Panc1 (cell line): Measurements from ENCODE around the gene C22orf39. TPM values are rescaled to one million over a fixed set of nuclear protein-coding genes. Genes with fewer than 3 reads are reported as not detected.

Experiments used
- ATAC-seq: fragments of 200-7000 bp; cut with Tn5 transposase; 2 replicates; pipeline ENCODE4 v1.9.1; 2020; ENCODE audit warnings: mild to moderate bottlenecking, moderate library complexity
- BruUV-seq: library from RNA; stranded (reverse); fragments of 400-500 nt; replicated peaks from 2 replicates; lab custom pipeline; 2021; lab: Mats Ljungman, UMichigan
- CTCF ChIA-PET: fragments of 300-600 bp; sonication (Branson Sonifier 250); formaldehyde crosslinking; loops from one replicate; lab custom pipeline; 2022; ENCODE audit warnings: antibody characterized with exemption; lab: Charles Lee
- POLR2A ChIA-PET: fragments of 300-600 bp; sonication (Branson Sonifier 250); formaldehyde crosslinking; loops from one replicate; lab custom pipeline; 2022; ENCODE audit warnings: antibody characterized with exemption; lab: Charles Lee
- DNase-seq: peaks from one replicate; pipeline ENCODE4 v3.0.0-alpha.2; 2010; ENCODE audit warnings: low read depth, low spot score
- H3K27ac ChIP-seq: 2 replicates; pipeline ENCODE4 v1.5.1; 2011; ENCODE audit warnings: mild to moderate bottlenecking, low read length, inconsistent platforms
- H3K27me3 ChIP-seq: fragments of 200-500 bp; sonication (Bioruptor generic); 2 replicates; pipeline ENCODE4 v1.6.0; 2014; ENCODE audit warnings: low read length, inconsistent platforms; ENCODE audit not compliant: control insufficient read depth, insufficient read depth
- H3K36me3 ChIP-seq: fragments of 200-500 bp; sonication (Bioruptor generic); 2 replicates; pipeline ENCODE4 v1.5.1; 2014; ENCODE audit warnings: inconsistent platforms, mild to moderate bottlenecking, low read length, moderate library complexity; ENCODE audit not compliant: control insufficient read depth, insufficient read depth
- H3K4me1 ChIP-seq: 2 replicates; pipeline ENCODE4 v1.5.1; 2011; ENCODE audit warnings: inconsistent platforms, mild to moderate bottlenecking, low read length, moderate library complexity; ENCODE audit not compliant: control insufficient read depth, insufficient read depth
- H3K4me3 ChIP-seq, 2 experiments: 2 replicates each; pipeline ENCODE4 v1.5.1; 2011 to 2012; ENCODE audit warnings: low read depth in 2 of 2, low read length in 2 of 2, mild to moderate bottlenecking in 2 of 2, inconsistent platforms in 1 of 2, moderate library complexity in 1 of 2
- H3K9me3 ChIP-seq: fragments of 200-500 bp; sonication (Bioruptor generic); 2 replicates; pipeline ENCODE4 v1.5.1; 2014; ENCODE audit warnings: low read depth, mild to moderate bottlenecking, inconsistent platforms, low read length, moderate library complexity; ENCODE audit not compliant: control insufficient read depth, insufficient read depth
- POLR2AphosphoS5 ChIP-seq: IDR thresholded peaks from 2 replicates; pipeline ENCODE4 v1.6.1; 2012; ENCODE audit warnings: mild to moderate bottlenecking, low read depth, low read length, moderate library complexity
- SIN3A ChIP-seq: IDR thresholded peaks from 2 replicates; pipeline ENCODE4 v1.6.1; 2012; ENCODE audit warnings: low read depth, mild to moderate bottlenecking, low read length, moderate library complexity, borderline replicate concordance; ENCODE audit not compliant: insufficient read depth
- TCF7L2 ChIP-seq: IDR thresholded peaks from 2 replicates; pipeline ENCODE4 v1.6.1; 2011; ENCODE audit warnings: mild to moderate bottlenecking, low read depth, low read length, inconsistent platforms
- in situ Hi-C: cut with HindIII; loops from 2 replicates; pipeline ENCODE4 v1.10.0; 2016; ENCODE audit warnings: low sequenced_read_pairs, low pct_unique_long_range_greater_than_20kb
- intact Hi-C: fragments of 100-400 bp; cut with micrococcal nuclease; formaldehyde crosslinking; loops from one replicate; pipeline ENCODE4 v1.10.0; 2022; ENCODE audit not compliant: unreplicated experiment
- total RNA-seq: library from RNA; stranded (reverse); gene quantifications from one replicate; pipeline ENCODE4 v1.2.1, GENCODE V29; 2021; ENCODE audit not compliant: unreplicated experiment
- TF ChIP-seq, protein P1 (sequence below), 2 experiments: IDR thresholded peaks; 2 replicates each; pipeline ENCODE4 v1.6.1; 2011 to 2012; ENCODE audit warnings: low read depth in 2 of 2, control low read depth in 1 of 2, low read length in 1 of 2, mild to moderate bottlenecking in 1 of 2, moderate library complexity in 1 of 2; ENCODE audit not compliant: insufficient read depth in 1 of 2
- TF ChIP-seq, protein P2 (sequence below): fragments of 450-650 bp; IDR thresholded peaks from 2 replicates; pipeline ENCODE4 v1.5.1; 2017; ENCODE audit warnings: mild to moderate bottlenecking

C22orf39 gene
- total RNA-seq, 1 experiment from 2014 or later = 20.5 TPM

- ATAC-seq (no peak), DNase-seq (no peak)
- intact Hi-C loops = no loop called here
- BruUV-seq = no TSS peak
- no peak overlapping the region for H3K4me3 ChIP-seq
- CTCF ChIA-PET = no interaction called here
- no peaks in the 10 kb centered on the region for H3K27me3 ChIP-seq
- no peaks in the 10 kb centered on the region for H3K4me1 ChIP-seq
- H3K9me3 ChIP-seq = no peaks in the 10 kb centered on the region
- POLR2A ChIA-PET = no interaction called here
- TF ChIP-seq TCF7L2 (no peak), SIN3A (no peak), POLR2AphosphoS5 (no peak)
- TF ChIP-seq, protein P1, sequence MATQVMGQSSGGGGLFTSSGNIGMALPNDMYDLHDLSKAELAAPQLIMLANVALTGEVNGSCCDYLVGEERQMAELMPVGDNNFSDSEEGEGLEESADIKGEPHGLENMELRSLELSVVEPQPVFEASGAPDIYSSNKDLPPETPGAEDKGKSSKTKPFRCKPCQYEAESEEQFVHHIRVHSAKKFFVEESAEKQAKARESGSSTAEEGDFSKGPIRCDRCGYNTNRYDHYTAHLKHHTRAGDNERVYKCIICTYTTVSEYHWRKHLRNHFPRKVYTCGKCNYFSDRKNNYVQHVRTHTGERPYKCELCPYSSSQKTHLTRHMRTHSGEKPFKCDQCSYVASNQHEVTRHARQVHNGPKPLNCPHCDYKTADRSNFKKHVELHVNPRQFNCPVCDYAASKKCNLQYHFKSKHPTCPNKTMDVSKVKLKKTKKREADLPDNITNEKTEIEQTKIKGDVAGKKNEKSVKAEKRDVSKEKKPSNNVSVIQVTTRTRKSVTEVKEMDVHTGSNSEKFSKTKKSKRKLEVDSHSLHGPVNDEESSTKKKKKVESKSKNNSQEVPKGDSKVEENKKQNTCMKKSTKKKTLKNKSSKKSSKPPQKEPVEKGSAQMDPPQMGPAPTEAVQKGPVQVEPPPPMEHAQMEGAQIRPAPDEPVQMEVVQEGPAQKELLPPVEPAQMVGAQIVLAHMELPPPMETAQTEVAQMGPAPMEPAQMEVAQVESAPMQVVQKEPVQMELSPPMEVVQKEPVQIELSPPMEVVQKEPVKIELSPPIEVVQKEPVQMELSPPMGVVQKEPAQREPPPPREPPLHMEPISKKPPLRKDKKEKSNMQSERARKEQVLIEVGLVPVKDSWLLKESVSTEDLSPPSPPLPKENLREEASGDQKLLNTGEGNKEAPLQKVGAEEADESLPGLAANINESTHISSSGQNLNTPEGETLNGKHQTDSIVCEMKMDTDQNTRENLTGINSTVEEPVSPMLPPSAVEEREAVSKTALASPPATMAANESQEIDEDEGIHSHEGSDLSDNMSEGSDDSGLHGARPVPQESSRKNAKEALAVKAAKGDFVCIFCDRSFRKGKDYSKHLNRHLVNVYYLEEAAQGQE (IDR thresholded peaks at IDR 0.05; ENCODE audit: insufficient read depth in 1 of 2, low read depth in 2 of 2, low read length in 1 of 2) = no peak
- TF ChIP-seq, protein P2, sequence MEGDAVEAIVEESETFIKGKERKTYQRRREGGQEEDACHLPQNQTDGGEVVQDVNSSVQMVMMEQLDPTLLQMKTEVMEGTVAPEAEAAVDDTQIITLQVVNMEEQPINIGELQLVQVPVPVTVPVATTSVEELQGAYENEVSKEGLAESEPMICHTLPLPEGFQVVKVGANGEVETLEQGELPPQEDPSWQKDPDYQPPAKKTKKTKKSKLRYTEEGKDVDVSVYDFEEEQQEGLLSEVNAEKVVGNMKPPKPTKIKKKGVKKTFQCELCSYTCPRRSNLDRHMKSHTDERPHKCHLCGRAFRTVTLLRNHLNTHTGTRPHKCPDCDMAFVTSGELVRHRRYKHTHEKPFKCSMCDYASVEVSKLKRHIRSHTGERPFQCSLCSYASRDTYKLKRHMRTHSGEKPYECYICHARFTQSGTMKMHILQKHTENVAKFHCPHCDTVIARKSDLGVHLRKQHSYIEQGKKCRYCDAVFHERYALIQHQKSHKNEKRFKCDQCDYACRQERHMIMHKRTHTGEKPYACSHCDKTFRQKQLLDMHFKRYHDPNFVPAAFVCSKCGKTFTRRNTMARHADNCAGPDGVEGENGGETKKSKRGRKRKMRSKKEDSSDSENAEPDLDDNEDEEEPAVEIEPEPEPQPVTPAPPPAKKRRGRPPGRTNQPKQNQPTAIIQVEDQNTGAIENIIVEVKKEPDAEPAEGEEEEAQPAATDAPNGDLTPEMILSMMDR = no peak
- H3K36me3 ChIP-seq = peaks cover 3% of the 10 kb centered on the region; the same call in 1 of the 2 replicates
- in situ Hi-C loops = no loop called here
- H3K27ac ChIP-seq = no peak overlapping the region
Measured at GRCh38 chr22:19405652-19406051, 41.9 kb downstream of the C22orf39 start.

GRCh38 chr22:19405133-19405532 is 42.4 kb downstream of the C22orf39 start:
- H3K27me3 ChIP-seq = no peaks in the 10 kb centered on the region
- TF ChIP-seq, protein P2 = no peak
- TF ChIP-seq, protein P1 (IDR thresholded peaks at IDR 0.05; ENCODE audit: insufficient read depth in 1 of 2, low read depth in 2 of 2, low read length in 1 of 2) = no peak
- TF ChIP-seq TCF7L2 (no peak), SIN3A (no peak), POLR2AphosphoS5 (no peak)
- ATAC-seq = no peak
- no peak for DNase-seq
- intact Hi-C loops = no loop called here
- ChIA-PET CTCF (no interaction called here), POLR2A (no interaction called here)
- H3K36me3 ChIP-seq = peaks cover 3% of the 10 kb centered on the region; the same call in 1 of the 2 replicates
- no TSS peak for BruUV-seq
- no peaks in the 10 kb centered on the region for H3K9me3 ChIP-seq
- no peaks in the 10 kb centered on the region for H3K4me1 ChIP-seq
- in situ Hi-C loops = no loop called here
- H3K27ac ChIP-seq = no peak overlapping the region
- H3K4me3 ChIP-seq = no peak overlapping the region
